ENCODE measurements around the gene KCNQ1OT1. TPM values are rescaled to one million over a fixed set of nuclear protein-coding genes. Genes with fewer than 3 reads are reported as not detected.

KCNQ1OT1 gene
- total RNA-seq, 2 donors from 2014 or later: 2.3 to 3.3 TPM

DNA sequence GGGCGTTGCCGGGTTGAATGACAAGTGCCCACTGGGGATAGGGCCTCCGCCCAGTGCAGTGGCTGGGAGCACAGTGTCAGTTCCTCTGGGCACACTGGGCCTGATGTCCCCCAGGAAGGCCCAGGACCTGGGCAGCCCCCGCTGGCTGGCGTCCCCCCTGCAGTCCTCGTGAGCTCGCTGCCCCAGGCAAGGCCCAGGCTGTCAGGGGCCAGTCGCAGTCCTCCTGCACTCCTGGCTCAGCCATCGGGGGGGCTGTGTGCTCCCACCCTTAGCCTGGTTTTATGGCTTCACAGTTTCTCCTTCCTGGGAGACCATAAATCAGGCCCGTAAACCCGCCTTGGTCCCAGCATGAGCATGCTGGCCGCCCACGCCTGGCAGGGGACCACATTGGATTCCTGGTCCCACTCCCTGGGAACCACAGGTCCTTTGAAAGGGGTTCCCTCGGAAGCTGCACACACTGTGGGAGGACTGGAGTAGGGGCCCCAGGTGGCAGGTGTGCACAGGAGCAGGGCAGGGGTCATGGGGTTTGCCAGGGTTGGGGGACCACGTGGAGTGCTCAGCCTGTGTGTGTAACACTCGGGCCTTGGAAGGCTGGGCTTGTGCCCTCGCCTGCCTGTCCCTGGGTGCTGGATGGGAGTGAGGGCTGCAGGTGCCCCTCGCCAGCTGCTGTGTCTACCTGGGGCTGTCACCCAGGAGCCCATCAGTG, 113.6 kb downstream of the KCNQ1OT1 start:
- DNase-seq (ENCODE audit: low spot score) (no peak), ATAC-seq (ENCODE audit: insufficient number of reproducible peaks, low FRiP score, low read depth) (no peak)
- H3K9me3 ChIP-seq: no peaks in the 10 kb centered on the region
- no peaks in the 10 kb centered on the region for H3K4me1 ChIP-seq (ENCODE audit: control insufficient read depth in 1 of 2, low read depth in 2 of 2)
- no peak overlapping the region for H3K4me3 ChIP-seq
- H3K36me3 ChIP-seq: no peaks in the 10 kb centered on the region
- H3K27me3 ChIP-seq (replicated peaks; ENCODE audit: insufficient read depth): no peaks in the 10 kb centered on the region
- TF ChIP-seq, protein P1, sequence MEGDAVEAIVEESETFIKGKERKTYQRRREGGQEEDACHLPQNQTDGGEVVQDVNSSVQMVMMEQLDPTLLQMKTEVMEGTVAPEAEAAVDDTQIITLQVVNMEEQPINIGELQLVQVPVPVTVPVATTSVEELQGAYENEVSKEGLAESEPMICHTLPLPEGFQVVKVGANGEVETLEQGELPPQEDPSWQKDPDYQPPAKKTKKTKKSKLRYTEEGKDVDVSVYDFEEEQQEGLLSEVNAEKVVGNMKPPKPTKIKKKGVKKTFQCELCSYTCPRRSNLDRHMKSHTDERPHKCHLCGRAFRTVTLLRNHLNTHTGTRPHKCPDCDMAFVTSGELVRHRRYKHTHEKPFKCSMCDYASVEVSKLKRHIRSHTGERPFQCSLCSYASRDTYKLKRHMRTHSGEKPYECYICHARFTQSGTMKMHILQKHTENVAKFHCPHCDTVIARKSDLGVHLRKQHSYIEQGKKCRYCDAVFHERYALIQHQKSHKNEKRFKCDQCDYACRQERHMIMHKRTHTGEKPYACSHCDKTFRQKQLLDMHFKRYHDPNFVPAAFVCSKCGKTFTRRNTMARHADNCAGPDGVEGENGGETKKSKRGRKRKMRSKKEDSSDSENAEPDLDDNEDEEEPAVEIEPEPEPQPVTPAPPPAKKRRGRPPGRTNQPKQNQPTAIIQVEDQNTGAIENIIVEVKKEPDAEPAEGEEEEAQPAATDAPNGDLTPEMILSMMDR (IDR thresholded peaks at IDR 0.05): no peak
- no peak overlapping the region for H3K27ac ChIP-seq

DNA sequence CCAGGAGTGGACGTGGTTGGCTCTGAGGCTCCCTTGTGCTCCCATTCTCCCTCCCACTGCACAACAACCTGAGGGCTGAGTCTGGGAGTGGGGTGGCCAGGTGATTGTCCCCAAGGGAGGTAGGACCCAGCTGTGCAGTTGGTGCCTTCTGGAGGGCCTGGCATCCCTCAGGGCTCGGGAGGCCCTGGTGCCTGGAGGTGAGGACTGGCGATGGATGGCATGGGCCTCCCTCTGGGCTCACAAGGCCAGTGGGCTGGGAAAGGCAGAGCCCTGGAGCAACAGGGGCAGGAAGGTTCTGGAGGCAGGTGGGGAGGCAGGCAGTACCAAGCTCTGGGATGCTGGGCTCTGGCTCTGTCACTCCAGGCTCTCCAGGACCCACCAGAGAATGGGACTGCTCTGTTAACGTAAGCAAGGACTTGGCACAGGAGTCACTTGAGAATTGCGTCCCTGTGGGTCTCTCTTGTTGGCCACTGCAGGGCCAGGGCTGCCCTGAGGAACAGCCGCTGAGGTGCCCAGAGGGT, 114.2 kb downstream of the KCNQ1OT1 start:
- Histone ChIP-seq H3K27ac (no peak overlapping the region), H3K9me3 (no peaks in the 10 kb centered on the region), H3K4me1 (ENCODE audit: control insufficient read depth in 1 of 2, low read depth in 2 of 2) (no peaks in the 10 kb centered on the region), H3K4me3 (no peak overlapping the region), H3K36me3 (no peaks in the 10 kb centered on the region), H3K27me3 (replicated peaks; ENCODE audit: insufficient read depth) (no peaks in the 10 kb centered on the region)
- ATAC-seq (ENCODE audit: insufficient number of reproducible peaks, low FRiP score, low read depth): no peak
- TF ChIP-seq, protein P1 (IDR thresholded peaks at IDR 0.05): no peak
- DNase-seq (ENCODE audit: low spot score): no peak

DNA sequence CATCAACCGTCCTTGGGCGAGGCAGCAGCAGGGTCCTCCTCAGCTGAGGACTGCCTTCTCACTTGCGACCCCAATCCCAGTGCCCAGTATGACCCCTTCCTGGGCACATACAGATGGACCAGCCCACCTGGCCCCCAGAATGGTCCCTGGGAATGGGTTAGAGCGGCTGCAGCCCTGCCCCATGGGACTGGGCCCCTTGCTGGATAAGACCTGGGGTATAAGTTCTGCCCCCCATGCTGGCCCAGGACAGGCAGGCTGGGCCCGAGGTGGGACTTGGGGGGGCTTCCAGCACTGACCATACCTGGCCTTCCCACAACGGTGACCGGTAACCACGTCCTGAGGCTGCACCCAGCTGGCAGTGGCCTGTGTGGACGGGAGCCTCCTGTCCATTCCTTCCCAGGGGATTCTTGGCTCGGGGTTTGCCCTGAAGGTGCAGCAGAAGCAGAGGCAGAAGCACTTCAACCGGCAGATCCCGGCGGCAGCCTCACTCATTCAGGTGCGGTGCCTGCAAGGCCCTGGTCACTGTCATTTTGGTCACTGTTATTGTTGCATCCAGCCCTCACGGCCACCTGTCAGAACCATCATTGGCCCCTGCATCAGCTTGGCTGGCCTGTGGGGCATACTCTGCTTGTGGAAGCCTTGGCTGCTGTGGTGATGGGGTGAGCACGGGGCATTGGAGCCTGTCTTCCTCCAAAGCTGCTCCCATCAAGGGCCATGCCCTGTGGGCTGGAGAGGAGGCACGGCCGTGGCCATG, 114.8 kb downstream of the KCNQ1OT1 start:
- H3K36me3 ChIP-seq: no peaks in the 10 kb centered on the region
- no peak for ATAC-seq (ENCODE audit: insufficient number of reproducible peaks, low FRiP score, low read depth)

DNA sequence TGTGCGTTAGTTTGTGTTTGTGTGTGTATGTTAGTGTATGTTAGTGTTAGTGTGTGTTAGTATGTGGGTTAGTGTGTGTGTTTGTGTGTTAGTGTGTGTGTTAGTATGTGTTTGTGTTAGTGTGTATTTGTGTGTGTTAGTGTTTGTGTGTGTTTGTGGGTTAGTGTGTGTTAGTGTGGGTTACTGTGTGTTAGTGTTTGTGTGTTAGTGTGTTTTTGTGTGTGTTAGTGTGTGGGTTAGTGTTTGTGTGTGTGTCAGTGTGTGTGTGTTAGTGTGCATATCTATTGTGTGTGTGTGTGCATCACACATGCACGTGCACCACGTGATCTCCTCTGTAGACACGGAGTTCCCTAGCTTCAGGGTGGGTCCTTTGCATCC, 115.4 kb downstream of the KCNQ1OT1 start:
- H3K9me3 ChIP-seq: no peaks in the 10 kb centered on the region
- DNase-seq (ENCODE audit: low spot score): no peak
- no peaks in the 10 kb centered on the region for H3K27me3 ChIP-seq (replicated peaks; ENCODE audit: insufficient read depth)
- H3K4me1 ChIP-seq (ENCODE audit: control insufficient read depth in 1 of 2, low read depth in 2 of 2): no peaks in the 10 kb centered on the region
- H3K36me3 ChIP-seq: no peaks in the 10 kb centered on the region
- TF ChIP-seq, protein P1 (IDR thresholded peaks at IDR 0.05): no peak
- no peak overlapping the region for H3K27ac ChIP-seq
- ATAC-seq (ENCODE audit: insufficient number of reproducible peaks, low FRiP score, low read depth): no peak
- no peak overlapping the region for H3K4me3 ChIP-seq

More for the DNA sequence above, 114.8 kb downstream of the KCNQ1OT1 start:
- TF ChIP-seq, protein P1 (IDR thresholded peaks at IDR 0.05): no peak
- Histone ChIP-seq H3K27me3 (replicated peaks; ENCODE audit: insufficient read depth) (no peaks in the 10 kb centered on the region), H3K9me3 (no peaks in the 10 kb centered on the region), H3K4me1 (ENCODE audit: control insufficient read depth in 1 of 2, low read depth in 2 of 2) (no peaks in the 10 kb centered on the region), H3K27ac (no peak overlapping the region), H3K4me3 (no peak overlapping the region)
- DNase-seq (ENCODE audit: low spot score): no peak

DNA sequence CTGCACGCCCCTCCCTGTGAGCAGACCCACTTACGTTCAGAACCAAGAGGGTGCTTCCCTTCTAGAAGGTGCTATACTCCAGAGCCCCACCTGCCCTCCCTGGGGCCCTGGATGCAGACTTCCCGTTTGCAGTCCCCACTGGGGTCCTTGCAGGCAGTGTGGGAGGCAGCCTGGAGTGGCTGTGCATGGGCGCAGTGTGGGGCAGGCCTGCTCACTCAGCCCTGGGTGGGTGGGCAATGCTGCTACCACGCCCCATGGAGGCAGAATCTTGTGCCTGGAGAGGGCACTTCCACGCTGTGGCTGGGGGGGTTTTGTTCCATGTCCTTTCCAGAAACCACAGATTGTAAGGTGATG, 116.2 kb downstream of the KCNQ1OT1 start:
- Histone ChIP-seq H3K27me3 (replicated peaks; ENCODE audit: insufficient read depth) (no peaks in the 10 kb centered on the region), H3K4me1 (ENCODE audit: control insufficient read depth in 1 of 2, low read depth in 2 of 2) (no peaks in the 10 kb centered on the region), H3K36me3 (no peaks in the 10 kb centered on the region), H3K9me3 (no peaks in the 10 kb centered on the region), H3K27ac (no peak overlapping the region), H3K4me3 (no peak overlapping the region)
- ATAC-seq (ENCODE audit: insufficient number of reproducible peaks, low FRiP score, low read depth) (no peak), DNase-seq (ENCODE audit: low spot score) (no peak)
- TF ChIP-seq, protein P1 (IDR thresholded peaks at IDR 0.05): no peak

Measured in thoracic aorta (tissue), 2 donors.